ENCODE results near the gene FAM187B. TPM values are rescaled to one million over a fixed set of nuclear protein-coding genes. Genes with fewer than 3 reads are reported as not detected.
A peak's percentile ranks its signal among the peaks of the same experiment; 100 is the strongest.

FAM187B gene
- total and polyA plus RNA-seq, 2 experiments from 2014 or later = 0.23 TPM; not detected in 1

- Histone ChIP-seq H3K36me3 (ENCODE audit: insufficient read depth) (peaks cover 29% of the 10 kb centered on the region), H3K27me3 (ENCODE audit: insufficient read depth) (no peaks in the 10 kb centered on the region), H3K4me3 (no peak overlapping the region), H3K4me2 (no peak overlapping the region), H3F3A (replicated peaks; ENCODE audit: low read depth) (no peaks in the 10 kb centered on the region), H3K79me2 (replicated peaks; ENCODE audit: insufficient read depth) (peaks cover 67% of the 10 kb centered on the region), H2AFZ (no peak overlapping the region), H3K9me2 (ENCODE audit: insufficient read depth) (no peaks in the 10 kb centered on the region), H4K20me1 (replicated peaks; ENCODE audit: insufficient read depth) (peaks cover 45% of the 10 kb centered on the region), H3K27ac (ENCODE audit: low read depth) (no peak overlapping the region), H3K4me1 (ENCODE audit: insufficient read depth) (peaks cover 12% of the 10 kb centered on the region)
- peaks cover 72% of the 10 kb centered on the region for H3K36me3 Mint-ChIP-seq (ENCODE audit: low read depth)
- peaks cover 32% of the 10 kb centered on the region for H3K4me1 Mint-ChIP-seq
- H3K4me3 Mint-ChIP-seq = peak overlapping the region; percentile 95; the same call in 2 of the 3 replicates
- H3K27ac Mint-ChIP-seq = no peak overlapping the region
- no peak for TF ChIP-seq EZH2phosphoT487 (IDR thresholded peaks at IDR 0.05; ENCODE audit: unreplicated experiment)
- no peak for TF ChIP-seq NANOG (IDR thresholded peaks at IDR 0.05; ENCODE audit: borderline replicate concordance)
- no peak for TF ChIP-seq REST (IDR thresholded peaks at IDR 0.05; ENCODE audit: unreplicated experiment)
- TF ChIP-seq CTCF (conservative IDR thresholded peaks at IDR 0.05; ENCODE audit: low read depth in 2 of 2) = no peak
- TF ChIP-seq ZNF331 (CRISPR knock-in tag; IDR thresholded peaks at IDR 0.05; ENCODE audit: low read depth) = no peak
- TF ChIP-seq JUNB (IDR thresholded peaks at IDR 0.05; ENCODE audit: unreplicated experiment) = no peak
- no peak for TF ChIP-seq STAT1 (IDR thresholded peaks at IDR 0.05; ENCODE audit: unreplicated experiment)
- no peak for TF ChIP-seq CREB1 (CRISPR knock-in tag; IDR thresholded peaks at IDR 0.05; ENCODE audit: low read depth)
- TF ChIP-seq ZNF114 (CRISPR knock-in tag; IDR thresholded peaks at IDR 0.05) = no peak
- no peak for TF ChIP-seq POLR2AphosphoS5 (IDR thresholded peaks at IDR 0.05; ENCODE audit: low read depth)
- no peak for TF ChIP-seq EZH2 (IDR thresholded peaks at IDR 0.05; ENCODE audit: low read depth, unreplicated experiment)
- TF ChIP-seq ZNF462 (CRISPR knock-in tag; IDR thresholded peaks at IDR 0.05) = no peak
- TF ChIP-seq ETS1 (IDR thresholded peaks at IDR 0.05) = no peak
- ATAC-seq (no peak), DNase-seq (ENCODE audit: low spot score) (no peak)
- H3K9me3 Mint-ChIP-seq = peaks cover 4% of the 10 kb centered on the region; the same call in 1 of the 3 replicates
- peaks cover 25% of the 10 kb centered on the region for H3K27me3 Mint-ChIP-seq (ENCODE audit: insufficient read depth, low read depth, poor library complexity)
These were observed 22.9 kb upstream of the FAM187B start for GRCh38 chr19:35251456-35251855.
